Measurements from ENCODE around the gene RHOG. TPM values are rescaled to one million over a fixed set of nuclear protein-coding genes. Genes with fewer than 3 reads are reported as not detected.
A peak's percentile ranks its signal among the peaks of the same experiment; 100 is the strongest.

Gene RHOG
- total and polyA plus RNA-seq, 2 experiments from 2014 or later = 18.0 to 36.9 TPM

- H3K36me3 ChIP-seq (replicated peaks; ENCODE audit: insufficient read depth, low read depth) = no peaks in the 10 kb centered on the region
- no peak for TF ChIP-seq EZH2 (IDR thresholded peaks at IDR 0.05; ENCODE audit: borderline replicate concordance)
- TF ChIP-seq, protein P1, sequence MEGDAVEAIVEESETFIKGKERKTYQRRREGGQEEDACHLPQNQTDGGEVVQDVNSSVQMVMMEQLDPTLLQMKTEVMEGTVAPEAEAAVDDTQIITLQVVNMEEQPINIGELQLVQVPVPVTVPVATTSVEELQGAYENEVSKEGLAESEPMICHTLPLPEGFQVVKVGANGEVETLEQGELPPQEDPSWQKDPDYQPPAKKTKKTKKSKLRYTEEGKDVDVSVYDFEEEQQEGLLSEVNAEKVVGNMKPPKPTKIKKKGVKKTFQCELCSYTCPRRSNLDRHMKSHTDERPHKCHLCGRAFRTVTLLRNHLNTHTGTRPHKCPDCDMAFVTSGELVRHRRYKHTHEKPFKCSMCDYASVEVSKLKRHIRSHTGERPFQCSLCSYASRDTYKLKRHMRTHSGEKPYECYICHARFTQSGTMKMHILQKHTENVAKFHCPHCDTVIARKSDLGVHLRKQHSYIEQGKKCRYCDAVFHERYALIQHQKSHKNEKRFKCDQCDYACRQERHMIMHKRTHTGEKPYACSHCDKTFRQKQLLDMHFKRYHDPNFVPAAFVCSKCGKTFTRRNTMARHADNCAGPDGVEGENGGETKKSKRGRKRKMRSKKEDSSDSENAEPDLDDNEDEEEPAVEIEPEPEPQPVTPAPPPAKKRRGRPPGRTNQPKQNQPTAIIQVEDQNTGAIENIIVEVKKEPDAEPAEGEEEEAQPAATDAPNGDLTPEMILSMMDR (IDR thresholded peaks at IDR 0.05; ENCODE audit: poor library complexity) = no peak
- no peaks in the 10 kb centered on the region for H3K27me3 ChIP-seq
- no peak overlapping the region for H2AFZ ChIP-seq
- no peaks in the 10 kb centered on the region for H4K20me1 ChIP-seq (ENCODE audit: insufficient read depth, poor library complexity, severe bottlenecking)
- no peak overlapping the region for H3K4me3 ChIP-seq
- no peak overlapping the region for H3K4me2 ChIP-seq
- H3K27ac ChIP-seq = no peak overlapping the region
- 100% methylated on average over 1 of the region's 1 CpG for WGBS (ENCODE audit: low lambda C conversion rate, missing lambda C conversion rate)
- no peak for DNase-seq (ENCODE audit: low spot score)
- peaks cover 18% of the 10 kb centered on the region for H3K4me1 ChIP-seq (ENCODE audit: insufficient read depth)
- no peaks in the 10 kb centered on the region for H3K9me2 ChIP-seq (replicated peaks; ENCODE audit: insufficient read depth)
- H3K79me2 ChIP-seq = peaks cover 29% of the 10 kb centered on the region
- no peaks in the 10 kb centered on the region for H3K9me3 ChIP-seq (ENCODE audit: low read depth)
Measured at GRCh38 chr11:3853545-3853842, 12.7 kb upstream of the RHOG start.

DNA sequence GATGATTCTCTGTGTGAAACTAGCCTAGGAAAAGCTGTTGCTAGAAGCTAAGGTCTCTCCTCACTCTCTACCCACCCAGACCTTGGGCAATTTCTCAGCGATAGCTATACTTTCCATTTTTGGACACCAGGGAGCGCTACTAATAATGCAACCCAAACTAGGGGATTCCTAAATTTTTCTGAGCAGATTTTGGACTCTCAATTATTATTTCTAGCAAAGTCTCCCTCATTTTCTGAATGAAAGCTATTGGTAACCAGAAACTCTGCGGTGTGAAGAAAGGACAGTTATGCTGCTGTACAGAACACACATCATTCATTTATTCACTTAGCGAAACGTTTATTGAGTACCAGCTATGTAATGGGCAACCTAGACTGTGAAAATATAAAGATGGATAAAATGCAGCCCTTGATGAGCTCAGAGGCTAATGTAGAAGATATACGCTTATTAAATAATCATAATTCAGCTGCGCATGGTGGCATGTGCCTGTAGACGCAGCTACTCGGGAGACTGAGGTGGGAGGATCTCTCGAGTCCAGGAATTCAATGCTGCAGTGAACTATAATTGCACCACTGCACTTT lies 8.6 kb upstream of the RHOG start:
- TF ChIP-seq, protein P1 (IDR thresholded peaks at IDR 0.05; ENCODE audit: poor library complexity) = peak; percentile 77
- no peak for TF ChIP-seq EZH2 (IDR thresholded peaks at IDR 0.05; ENCODE audit: borderline replicate concordance)
- Histone ChIP-seq H2AFZ (no peak overlapping the region), H3K36me3 (replicated peaks; ENCODE audit: insufficient read depth, low read depth) (no peaks in the 10 kb centered on the region), H3K4me2 (no peak overlapping the region), H3K79me2 (no peaks in the 10 kb centered on the region), H3K4me3 (no peak overlapping the region), H3K9me3 (ENCODE audit: low read depth) (no peaks in the 10 kb centered on the region), H3K27ac (no peak overlapping the region), H3K27me3 (no peaks in the 10 kb centered on the region), H3K4me1 (ENCODE audit: insufficient read depth) (peaks cover 1% of the 10 kb centered on the region), H4K20me1 (ENCODE audit: insufficient read depth, poor library complexity, severe bottlenecking) (no peaks in the 10 kb centered on the region), H3K9me2 (replicated peaks; ENCODE audit: insufficient read depth) (no peaks in the 10 kb centered on the region)
- peak; percentile 63 for DNase-seq (ENCODE audit: low spot score)
- 72% methylated on average over 10 of the region's 10 CpGs for WGBS (ENCODE audit: low lambda C conversion rate, missing lambda C conversion rate)

DNA sequence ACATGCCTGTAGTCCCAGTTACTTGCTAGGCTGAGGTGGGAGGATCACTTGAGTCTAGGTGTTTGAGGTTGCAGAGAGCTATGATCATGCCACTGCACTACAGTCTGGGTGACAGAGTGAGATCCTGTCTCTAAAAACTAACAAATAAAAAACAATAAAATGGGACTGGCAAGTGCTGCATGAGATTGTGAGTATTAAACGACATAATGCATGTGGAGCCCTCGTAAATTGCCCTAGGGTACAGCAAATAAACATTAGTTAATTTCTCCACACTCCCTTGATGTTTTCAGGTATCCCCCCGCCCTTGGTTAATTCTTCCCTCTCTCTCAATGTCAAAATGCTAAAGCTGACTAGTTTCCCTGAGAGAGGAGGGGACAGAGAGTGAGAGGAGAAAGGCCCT lies 4.9 kb upstream of the RHOG start:
- H3K36me3 ChIP-seq (replicated peaks; ENCODE audit: insufficient read depth, low read depth) = no peaks in the 10 kb centered on the region
- H3K4me3 ChIP-seq = no peak overlapping the region
- no peak for DNase-seq (ENCODE audit: low spot score)
- no peak overlapping the region for H3K27ac ChIP-seq
- H3K79me2 ChIP-seq = no peaks in the 10 kb centered on the region
- no peaks in the 10 kb centered on the region for H3K9me2 ChIP-seq (replicated peaks; ENCODE audit: insufficient read depth)
- no peaks in the 10 kb centered on the region for H4K20me1 ChIP-seq (ENCODE audit: insufficient read depth, poor library complexity, severe bottlenecking)
- H3K9me3 ChIP-seq (ENCODE audit: low read depth) = no peaks in the 10 kb centered on the region
- H3K4me1 ChIP-seq (ENCODE audit: insufficient read depth) = no peaks in the 10 kb centered on the region
- TF ChIP-seq EZH2phosphoT487 (IDR thresholded peaks at IDR 0.05; ENCODE audit: low read depth, severe bottlenecking, unreplicated experiment) = no peak
- TF ChIP-seq EZH2 (IDR thresholded peaks at IDR 0.05; ENCODE audit: borderline replicate concordance) = no peak
- TF ChIP-seq, protein P1 (IDR thresholded peaks at IDR 0.05; ENCODE audit: poor library complexity) = no peak
- H3K4me2 ChIP-seq = no peak overlapping the region
- H2AFZ ChIP-seq = no peak overlapping the region
- 86% methylated on average over 3 of the region's 3 CpGs for WGBS (ENCODE audit: low lambda C conversion rate, missing lambda C conversion rate)
- no peaks in the 10 kb centered on the region for H3K27me3 ChIP-seq

DNA sequence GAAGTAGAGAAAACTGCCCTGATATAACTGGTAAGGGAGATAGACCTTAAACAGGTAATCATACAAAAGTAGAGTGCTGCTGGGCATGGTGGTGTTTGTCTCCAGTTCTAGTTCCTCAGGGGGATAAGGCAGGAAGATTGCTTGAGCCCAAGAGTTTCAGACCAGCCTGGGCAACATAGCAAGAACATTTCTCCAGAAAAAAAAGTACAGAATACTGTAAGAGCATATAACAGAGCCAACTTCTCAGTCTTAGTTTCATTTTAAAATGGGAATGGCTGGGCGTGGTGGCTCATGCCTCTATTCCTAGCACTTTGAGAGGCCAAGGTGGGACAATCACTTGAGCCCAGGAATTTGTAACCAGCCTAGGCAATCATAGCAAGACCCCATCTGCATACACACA lies 4.5 kb upstream of the RHOG start:
- H3K4me3 ChIP-seq = no peak overlapping the region
- H2AFZ ChIP-seq = no peak overlapping the region
- H3K27ac ChIP-seq = no peak overlapping the region
- H3K27me3 ChIP-seq = no peaks in the 10 kb centered on the region
- H3K4me2 ChIP-seq = no peak overlapping the region
- no peaks in the 10 kb centered on the region for H3K9me3 ChIP-seq (ENCODE audit: low read depth)
- H3K9me2 ChIP-seq (replicated peaks; ENCODE audit: insufficient read depth) = no peaks in the 10 kb centered on the region
- no peaks in the 10 kb centered on the region for H3K36me3 ChIP-seq (replicated peaks; ENCODE audit: insufficient read depth, low read depth)
- WGBS (ENCODE audit: low lambda C conversion rate, missing lambda C conversion rate) = 100% methylated on average over 1 of the region's 1 CpG
- DNase-seq (ENCODE audit: low spot score) = no peak
- peaks cover 4% of the 10 kb centered on the region for H3K79me2 ChIP-seq
- H3K4me1 ChIP-seq (ENCODE audit: insufficient read depth) = no peaks in the 10 kb centered on the region
- TF ChIP-seq EZH2phosphoT487 (IDR thresholded peaks at IDR 0.05; ENCODE audit: low read depth, severe bottlenecking, unreplicated experiment) (no peak), EZH2 (IDR thresholded peaks at IDR 0.05; ENCODE audit: borderline replicate concordance) (no peak)
- TF ChIP-seq, protein P1 (IDR thresholded peaks at IDR 0.05; ENCODE audit: poor library complexity) = no peak
- no peaks in the 10 kb centered on the region for H4K20me1 ChIP-seq (ENCODE audit: insufficient read depth, poor library complexity, severe bottlenecking)
